ENCODE results near the gene SIRT5.

Gene SIRT5

DNA sequence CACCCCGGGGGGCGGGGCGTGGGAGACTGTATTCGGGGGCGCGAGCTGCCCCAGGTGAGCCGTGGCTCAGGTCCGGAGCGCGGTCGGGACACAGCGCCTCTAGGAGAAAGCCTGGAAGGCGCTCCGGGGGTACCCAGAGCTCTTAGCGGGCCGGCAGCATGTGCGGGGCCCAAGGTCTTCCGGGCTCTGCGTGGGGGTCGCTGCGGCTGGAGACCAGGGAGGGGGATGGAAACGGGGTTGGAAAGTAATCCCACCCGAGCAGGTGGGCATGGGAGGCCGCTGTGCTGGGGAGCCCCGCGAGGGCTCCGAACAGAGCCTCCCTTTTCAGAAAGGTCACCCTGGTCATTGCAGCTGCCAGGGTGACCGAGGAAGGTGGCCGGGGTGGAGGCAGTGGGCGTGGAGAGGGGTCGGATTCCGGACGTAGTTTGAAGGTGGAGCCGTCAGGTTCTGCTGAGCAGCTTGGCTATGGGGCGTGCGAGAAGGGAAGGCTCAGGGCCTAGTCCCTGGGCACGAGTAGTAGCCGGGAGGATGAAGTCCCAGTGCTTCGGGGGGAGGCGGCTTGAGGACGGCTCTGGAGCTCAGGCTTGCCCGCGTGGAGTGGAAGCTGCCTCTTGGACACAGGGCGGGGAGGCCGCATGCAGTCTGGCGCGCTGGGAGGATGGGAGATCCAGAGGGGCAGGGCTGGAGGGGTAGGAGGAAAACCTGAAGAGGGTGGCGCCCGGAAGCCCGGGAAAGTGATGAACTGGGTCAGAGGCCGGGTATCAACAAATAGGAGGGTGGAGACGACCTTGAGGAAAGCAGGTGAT lies at the start of gene SIRT5:
SIRT5 (plus strand) TSS at position 31 of the 806 bp plus-strand sequence. CDS start 9,510 bp downstream, outside the sequence.
- peak; percentile 88 for DNase-seq (ENCODE audit: low read depth)

DNA sequence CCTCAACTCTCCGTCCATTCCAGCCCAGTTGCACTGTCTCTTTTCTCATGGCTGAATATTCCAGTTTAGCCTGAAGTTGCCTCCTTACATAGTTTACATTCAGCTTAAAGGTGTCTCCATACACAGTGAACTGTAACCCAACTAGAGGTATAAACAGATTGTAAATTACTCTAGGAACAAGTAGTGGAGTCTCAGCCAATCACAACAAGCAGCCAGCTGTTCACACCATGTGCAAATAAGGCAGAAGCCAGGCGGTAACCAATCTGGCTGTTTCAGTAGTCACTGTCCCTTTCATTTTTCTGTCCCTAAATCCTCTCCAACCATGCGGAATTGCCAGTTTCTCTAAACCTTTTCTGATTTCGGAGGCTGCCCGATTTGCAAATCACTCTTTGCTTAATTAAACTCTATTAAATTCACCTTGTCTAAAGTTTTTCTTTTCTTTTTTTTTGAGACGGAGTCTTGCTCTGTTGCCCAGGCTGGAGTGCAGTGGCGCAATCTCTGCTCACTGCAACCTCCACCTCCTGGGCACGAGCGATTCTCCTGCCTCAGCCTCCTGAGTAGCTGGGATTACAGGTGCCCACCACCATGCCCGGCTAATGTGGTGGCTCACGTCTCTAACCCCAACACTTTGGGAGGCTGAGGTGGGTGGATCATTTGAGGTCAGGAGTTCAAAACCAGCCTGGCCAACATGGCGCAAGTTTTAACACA lies 49.4 kb upstream of the SIRT5 start:
- no peak for DNase-seq (ENCODE audit: low read depth)

DNA sequence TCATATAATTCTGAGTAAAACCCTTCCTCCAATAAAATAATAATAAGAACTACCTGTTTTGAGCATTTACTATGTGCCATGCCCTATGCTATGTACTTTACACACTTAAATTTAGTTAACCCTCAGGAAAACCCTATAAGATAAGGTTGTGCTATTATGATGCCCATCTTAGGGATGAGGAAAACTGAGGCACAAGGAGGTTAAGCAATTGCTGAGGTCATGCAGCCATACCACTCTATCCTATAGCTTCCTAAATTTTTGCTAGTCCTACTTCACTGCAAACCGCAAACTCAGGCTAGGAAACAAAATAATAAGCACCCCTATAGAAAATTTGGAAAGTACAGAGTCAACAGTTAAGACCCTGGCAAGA lies 48.1 kb upstream of the SIRT5 start:
- DNase-seq (ENCODE audit: low read depth) = no peak

DNA sequence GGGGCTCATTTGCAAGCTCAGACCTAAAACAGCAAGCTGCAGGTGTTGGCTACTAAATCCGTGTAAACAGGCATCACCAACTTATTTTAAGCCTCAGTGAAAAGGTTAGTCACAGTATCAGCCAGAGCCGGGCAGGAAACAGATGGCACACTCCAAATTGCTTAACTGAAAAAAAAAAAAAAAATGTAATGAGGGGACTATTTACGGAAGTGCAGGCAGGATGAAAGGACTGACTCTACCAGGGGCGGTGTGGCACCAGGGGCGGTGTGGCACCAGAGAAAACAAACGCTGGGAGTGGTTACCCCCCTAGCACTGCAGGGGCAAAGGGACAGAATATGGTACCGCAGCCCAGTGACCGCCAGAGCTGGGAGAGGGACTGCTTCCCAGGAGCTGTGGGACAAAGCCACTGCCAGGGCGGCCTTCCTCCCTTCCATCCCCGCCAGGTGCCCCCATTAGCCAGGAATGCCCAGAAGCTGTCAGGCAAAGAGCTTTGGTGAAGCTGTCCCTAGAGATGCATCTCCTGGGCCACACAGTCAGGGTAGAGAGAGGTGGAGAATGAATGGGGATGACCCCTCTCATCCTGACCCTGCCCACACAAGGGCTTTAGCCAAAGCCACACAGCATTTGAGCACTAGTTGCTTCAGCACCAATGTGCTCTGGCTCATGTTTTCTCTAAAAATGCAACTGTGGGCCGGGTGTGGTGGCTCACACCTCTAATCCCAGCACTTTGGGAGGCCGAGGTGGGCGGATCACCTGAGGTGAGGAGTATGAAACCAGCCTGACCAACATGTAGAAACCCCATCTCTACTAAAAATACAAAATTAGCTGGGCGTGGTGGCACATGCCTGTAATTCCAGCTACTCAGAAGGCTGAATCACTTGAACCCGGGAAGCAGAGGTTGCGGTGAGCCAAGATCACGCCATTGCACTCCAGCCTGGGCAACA lies 47.4 kb upstream of the SIRT5 start:
- DNase-seq (ENCODE audit: low read depth) = no peak

DNA sequence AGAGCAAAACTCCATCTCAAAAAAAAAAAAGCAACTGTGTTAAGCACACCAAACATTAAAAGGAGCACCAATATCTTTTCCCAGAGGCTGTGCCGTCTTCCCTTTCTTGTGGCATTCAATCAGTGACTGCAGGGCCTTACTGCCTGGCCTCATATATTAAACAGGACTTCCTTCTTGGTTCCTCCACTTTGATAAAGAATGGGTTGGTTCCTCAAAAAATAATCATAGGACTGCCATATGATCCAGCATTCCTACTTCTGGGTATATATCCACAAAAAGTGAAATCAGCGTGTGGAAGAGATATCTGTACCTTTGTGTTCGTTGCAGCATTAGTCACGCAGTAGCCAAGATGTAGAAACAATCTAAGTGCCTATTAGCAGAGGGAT lies 46.7 kb upstream of the SIRT5 start:
- DNase-seq (ENCODE audit: low read depth) = no peak

DNA sequence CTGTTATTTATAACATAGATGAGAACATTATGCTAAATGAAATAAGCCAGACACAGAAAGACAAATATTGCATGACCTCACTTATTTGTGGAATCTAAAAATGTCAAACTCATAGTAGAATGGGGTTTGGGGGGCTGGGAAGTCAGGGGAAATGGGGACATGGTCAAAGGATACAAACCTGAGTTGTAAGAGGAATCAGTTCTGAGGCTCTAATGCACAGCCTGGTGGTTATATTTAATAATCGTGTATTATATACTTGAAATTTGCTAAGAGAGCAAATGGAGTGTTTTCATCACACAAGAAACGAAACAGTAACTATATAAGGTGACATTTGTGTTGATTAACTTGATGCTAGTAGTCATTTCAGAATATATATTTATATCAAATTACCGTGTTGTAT lies 46.2 kb upstream of the SIRT5 start:
- DNase-seq (ENCODE audit: low read depth) = no peak

DNA sequence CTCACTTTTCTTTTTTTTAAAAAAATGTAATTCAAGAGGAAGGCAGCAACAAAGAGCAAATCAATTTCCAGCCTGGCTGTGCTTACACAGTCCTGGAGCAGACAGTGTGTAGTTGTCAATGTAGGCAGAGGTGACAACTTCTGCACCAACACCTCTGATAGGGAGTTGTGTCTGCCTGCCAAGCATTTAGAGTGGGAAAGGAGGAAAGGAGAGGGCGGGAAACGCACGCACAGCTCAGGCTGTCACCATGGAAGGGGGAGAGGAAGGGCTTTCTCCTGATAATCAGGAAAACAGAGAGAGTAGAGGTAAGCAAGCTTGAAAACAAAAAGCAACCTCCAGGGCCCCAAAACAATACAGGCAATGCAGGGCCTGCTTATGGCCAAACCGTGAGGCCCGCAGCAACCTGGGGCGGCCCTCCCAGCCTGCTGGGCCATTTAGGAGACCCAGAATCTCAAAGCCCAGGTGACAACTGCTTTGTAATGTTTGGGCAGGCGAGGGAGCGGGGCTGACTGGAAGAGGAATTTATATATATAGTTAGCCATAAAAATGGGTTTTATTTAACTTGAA lies 45.5 kb upstream of the SIRT5 start:
- DNase-seq (ENCODE audit: low read depth) = no peak

DNA sequence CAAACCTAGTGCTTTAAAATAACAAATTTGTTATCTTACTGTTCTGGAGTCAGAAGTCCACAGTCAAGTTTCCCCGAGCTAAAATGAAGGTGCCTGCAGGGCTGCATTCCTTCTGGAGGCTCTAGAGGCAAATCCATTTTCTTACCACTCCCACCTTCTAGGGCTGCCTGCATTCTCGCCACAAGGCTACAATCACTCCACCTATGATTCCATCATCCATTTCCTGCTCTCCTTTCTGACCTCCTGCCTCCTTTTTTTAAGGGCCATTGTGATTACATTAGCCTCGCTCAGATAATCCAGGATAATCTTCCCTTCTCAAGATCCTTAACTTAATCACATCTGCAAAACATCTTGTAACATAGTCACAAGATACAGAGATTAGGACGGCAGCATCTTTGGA lies 42.4 kb upstream of the SIRT5 start:
- DNase-seq (ENCODE audit: low read depth) = no peak

DNA sequence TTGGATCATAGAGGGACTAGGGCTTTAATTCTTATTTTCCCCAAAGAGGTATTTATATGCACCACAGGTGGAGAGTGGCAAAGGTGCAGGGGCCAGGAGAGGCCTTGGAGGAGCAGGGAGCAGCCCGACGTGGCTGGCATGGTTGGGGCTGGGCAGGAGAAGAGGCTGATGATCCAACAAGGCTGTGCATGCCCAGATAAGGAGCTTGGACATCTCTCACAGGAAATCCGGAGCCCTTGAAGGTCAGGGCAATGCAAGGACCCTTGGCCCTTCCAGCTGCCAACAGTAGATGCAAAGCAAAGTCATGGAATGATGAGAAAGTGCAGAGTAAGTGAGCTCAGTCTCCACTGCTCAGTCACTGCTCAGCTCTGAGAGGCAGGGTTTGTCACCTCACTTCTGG lies 39.9 kb upstream of the SIRT5 start:
- no peak for DNase-seq (ENCODE audit: low read depth)

DNA sequence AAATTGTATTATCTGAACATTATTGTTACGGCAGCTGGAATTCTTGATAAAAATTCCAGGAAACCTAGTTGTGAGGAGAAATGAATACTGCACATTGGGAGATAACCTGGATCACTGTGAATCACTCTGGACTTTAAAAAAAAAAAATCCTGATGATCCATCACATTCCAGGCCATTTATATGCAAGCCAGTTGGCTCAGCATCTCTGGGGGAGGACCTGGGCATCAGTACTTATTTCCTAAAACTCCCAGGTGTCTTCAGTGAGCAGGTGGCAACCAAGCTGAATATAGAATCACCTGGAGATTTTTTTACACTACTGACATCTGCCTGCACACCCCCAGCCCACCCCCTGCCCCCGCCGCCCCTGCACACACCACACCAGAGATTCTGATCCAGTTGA lies 39.1 kb upstream of the SIRT5 start:
- no peak for DNase-seq (ENCODE audit: low read depth)

DNA sequence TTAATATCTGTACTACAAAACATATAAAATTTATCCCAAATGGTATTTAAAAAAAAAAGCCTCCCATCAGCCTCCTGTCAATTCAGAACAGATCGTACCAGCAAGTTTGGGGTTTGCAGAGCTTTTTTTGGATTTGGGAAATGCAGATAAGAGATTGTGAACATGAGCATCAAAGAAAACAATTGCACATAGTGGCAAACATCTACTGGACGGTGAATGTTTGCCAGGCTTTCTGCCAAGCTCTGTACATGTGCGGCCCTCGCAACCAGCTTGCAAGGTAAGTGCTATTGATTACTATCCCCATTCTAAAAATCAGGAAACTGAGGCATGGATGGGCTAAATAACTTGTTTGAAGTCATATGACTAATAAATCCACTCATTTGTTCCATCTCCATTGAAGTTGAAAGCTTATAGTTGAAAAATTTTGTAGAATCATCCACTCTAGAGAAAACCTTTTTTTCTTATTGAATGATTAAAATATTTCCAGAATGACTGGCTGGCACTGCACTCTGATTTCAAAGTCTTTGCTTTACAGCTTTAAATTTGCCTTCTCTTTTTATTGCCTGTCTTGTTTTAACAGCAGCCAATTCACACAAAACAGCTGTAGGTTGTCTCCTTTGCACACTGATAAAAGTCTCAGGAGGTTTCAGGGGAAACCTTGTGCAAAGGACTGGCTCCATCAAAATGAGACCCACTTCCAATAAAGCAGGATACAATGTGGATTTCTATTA lies 37.4 kb upstream of the SIRT5 start:
- DNase-seq (ENCODE audit: low read depth) = no peak

DNA sequence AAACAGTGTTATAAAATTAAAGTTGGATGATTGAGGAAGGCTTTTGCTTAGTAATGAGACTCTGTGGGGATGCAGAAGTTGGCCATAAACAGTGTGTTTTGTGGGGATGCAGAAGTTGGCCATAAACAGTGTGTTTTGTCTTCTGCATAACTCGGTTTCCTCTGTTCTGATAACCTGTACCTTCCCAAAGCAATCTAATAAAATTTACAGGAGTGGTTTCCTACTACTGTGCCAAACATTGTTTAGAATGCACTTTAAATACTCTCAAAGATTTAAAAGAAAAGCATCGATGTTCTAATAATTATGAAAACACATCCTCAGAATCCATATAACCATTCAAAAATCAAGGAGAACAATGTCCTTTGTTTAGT lies 36.9 kb upstream of the SIRT5 start:
- no peak for DNase-seq (ENCODE audit: low read depth)

DNA sequence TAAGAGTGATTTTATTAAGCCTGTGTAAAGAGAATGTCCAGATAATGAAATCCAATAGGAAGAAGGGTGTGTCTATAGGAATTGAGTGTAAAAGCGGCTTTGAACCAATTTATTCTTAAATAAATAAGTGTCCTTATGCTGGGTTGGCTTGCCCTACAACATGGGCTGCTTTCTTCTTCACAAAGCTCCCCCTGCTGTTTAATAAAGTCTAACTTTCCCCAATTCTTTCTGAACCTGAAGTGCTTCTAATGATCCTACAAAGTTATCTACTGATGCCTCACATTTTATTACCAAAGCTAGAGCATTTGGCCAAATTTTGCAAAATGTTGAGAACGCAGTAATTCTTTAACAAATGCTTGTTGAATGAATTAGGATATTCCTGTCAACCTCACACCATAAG lies 36.3 kb upstream of the SIRT5 start:
- peak; percentile 57 for DNase-seq (ENCODE audit: low read depth)

DNA sequence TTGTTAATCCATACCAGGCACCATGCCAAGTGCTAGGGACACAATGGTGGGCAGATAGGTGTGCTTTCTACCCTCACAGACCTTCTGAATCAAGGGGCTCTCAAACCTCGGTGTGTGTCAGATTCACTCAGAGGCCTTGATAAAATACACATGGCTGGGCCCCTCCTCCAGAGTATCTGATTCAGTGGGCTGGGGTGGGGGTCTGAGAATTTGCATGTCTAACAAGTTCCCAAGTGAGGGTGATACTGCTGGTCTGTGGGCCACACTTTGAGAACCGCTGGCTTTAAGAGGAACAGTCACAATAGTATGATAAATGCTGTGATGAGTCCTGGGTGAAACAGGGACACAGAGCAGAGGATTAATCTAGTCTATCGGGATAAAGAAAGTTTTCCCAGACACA lies 35.8 kb upstream of the SIRT5 start:
- no peak for DNase-seq (ENCODE audit: low read depth)

DNA sequence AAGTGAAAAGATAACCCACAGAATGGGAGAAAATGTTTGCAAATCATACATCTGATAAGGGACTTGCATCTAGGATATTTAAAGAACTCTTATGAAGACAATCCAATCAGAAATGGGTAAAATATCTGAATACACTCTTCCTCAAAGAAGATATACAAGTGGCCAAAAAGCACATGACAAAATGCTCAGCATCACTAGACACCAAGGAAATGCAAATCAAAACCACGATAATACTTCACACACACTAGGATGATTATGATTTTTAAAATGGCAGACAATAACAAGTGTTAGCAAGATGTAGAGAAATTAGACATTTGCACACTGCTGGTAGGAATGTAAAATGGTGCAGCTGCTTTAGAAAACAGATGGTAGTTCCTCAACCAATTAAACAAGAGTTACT lies 34.8 kb upstream of the SIRT5 start:
- no peak for DNase-seq (ENCODE audit: low read depth)

DNA sequence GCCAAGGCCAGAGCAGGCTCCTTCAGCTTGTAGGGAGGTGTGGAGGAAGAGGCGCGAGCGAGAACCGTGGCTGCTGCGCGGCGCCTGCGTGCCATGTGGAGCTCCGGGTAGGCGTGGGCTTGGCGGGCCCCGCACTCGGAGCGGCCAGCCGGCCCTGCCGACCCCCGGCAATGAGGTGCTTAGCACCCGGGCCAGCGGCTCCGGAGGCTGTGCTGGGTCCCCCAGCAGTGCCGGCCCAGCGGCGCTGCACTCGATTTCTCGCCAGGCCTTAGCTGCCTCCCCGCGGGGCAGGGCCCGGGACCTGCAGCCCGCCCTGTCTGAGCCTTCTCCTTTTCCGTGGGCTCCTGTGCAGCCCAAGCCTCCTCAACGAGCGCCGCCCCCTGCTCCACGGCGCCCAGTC lies 32.9 kb upstream of the SIRT5 start:
- no peak for DNase-seq (ENCODE audit: low read depth)

DNA sequence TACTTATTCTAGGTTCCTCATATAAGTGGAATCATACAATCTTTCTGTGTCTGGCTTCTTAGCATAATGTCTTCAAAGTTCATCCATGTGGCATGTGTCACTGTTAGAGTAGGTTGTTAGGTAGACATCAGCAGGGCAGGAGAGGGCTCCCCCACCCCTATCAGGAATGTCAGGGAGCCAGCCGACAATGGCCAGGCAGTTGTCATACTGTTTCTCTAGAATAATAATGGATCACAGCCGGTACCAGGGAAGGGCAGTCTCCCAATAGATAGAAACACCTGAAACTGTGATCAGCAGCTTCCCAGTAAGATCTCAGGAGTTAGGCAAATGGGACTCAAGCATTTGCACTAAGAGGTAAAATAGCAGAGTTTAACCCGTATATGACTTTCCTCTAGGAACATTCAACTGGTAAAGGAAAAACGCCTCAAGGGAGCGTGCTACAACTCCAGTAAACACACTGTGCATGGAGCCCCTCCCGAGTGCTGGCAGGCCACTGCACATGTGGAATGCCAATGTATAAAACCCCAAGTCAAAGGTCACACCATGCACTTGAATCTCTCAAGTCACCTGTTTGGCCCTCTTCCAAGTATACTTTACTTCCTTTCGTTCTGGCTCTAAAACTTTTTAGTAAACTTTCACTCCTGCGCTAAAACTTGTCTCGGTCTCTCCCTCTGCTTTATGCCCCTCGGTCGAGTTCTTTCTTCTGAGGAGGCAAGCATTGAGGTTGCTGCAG lies 29.8 kb upstream of the SIRT5 start:
- DNase-seq (ENCODE audit: low read depth) = no peak

DNA sequence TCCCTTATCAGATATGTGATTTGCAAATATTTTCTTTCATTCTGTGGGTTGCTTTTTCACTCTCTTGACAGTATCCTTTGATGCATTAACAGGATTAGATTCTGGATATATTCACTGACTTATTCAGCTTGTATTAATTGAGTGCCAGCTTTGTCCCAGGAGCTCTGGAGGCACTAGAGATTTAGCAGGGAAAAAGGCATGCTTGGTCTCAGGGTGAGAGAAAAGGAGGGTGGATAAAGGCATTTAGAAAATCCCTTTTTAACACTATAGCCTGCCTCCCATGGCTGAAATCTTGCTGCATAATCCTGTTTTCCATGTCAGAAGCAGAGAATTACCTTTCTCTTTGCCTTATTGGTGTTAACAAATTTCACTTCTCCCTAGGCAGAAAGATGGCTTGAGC lies 28.5 kb upstream of the SIRT5 start:
- no peak for DNase-seq (ENCODE audit: low read depth)

DNA sequence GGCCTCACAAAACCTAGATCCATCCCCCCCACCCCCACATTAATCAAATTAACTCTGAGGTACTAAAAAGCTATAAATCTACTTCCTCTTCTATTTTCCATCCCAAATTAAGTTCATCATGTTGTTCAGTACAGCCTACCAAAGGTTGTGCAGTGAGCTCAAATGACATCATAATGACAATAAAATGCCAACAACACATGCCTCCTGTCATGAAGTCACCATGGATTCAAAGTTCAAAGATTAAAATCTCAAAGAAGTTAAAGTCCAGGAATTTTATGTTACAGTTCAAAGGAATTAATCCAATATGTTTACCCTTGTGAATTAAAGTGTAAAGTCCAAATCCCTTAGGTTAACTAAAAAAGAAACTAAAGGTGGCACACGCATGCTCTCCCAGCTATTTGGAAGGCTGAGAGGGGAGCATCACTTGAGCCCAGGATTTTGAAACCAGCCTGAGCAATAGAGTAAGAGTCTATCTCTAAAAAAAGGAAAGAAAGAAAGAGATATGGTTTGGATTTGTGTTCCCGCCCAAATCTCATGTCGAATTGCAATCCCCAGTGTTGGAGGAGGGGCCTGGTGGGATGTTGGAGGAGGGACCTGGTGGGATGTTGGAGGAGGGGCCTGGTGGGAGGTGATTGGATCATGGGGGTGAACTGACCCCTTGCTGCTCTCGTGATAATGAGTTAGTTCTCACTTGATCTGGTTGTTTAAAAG lies 25.7 kb upstream of the SIRT5 start:
- no peak for DNase-seq (ENCODE audit: low read depth)

DNA sequence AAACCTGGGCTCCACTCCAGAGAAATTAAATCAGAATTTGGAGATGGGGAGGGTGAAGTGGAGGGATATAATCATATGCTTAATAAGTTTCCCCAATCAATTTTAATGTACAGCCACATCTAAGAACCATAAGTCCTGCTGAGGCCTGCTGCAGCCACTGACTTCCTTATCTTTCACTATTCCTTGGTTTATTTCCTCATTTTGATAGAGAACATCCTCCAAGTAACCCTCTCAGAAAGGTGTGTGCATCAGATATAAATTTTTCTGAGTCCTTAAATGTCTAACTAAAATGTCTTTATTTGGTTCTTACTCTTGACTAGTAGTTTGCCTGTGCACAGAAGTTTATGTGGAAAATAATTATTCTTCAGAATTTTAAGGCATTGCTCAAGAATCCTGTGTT lies 23.7 kb upstream of the SIRT5 start:
- DNase-seq (ENCODE audit: low read depth) = no peak

Data from iris pigment epithelial cell (primary cell).